IMR-90 (cell line): Measurements from ENCODE around the gene AP3M1.

Experiments used
- CTCF ChIP-seq: conservative IDR thresholded peaks from 2 replicates; pipeline ENCODE4 v1.5.1; 2012; ENCODE audit warnings: mild to moderate bottlenecking, low read depth, low read length, improper control_type of control experiment
- POLR2A ChIP-seq: IDR thresholded peaks from 2 replicates; pipeline ENCODE4 v1.6.1; 2012; ENCODE audit warnings: mild to moderate bottlenecking, low read depth, low read length
- RCOR1 ChIP-seq: IDR thresholded peaks from 2 replicates; pipeline ENCODE4 v1.6.1; 2012; ENCODE audit warnings: mild to moderate bottlenecking, low read length, improper control_type of control experiment; ENCODE audit not compliant: insufficient replicate concordance

- TF ChIP-seq CTCF (no peak), RCOR1 (no peak), POLR2A (no peak)
Observed at GRCh38 chr10:74086317-74086716, 64.3 kb downstream of the AP3M1 start.
